Mucosa of descending colon (tissue), 3 donors: ENCODE data around the gene SNRNP40. TPM values are rescaled to one million over a fixed set of nuclear protein-coding genes. Genes with fewer than 3 reads are reported as not detected.

Experiments
- ATAC-seq: fragments of 200-7000 bp; cut with Tn5 transposase; one replicate; pipeline ENCODE4 v1.9.1; 2020; ENCODE audit warnings: mild to moderate bottlenecking, moderate library complexity
- DNase-seq, 3 donors: peaks; one replicate each; pipeline ENCODE4 v3.0.0-alpha.2; 2020
- H3K36me3 ChIP-seq: fragments of 200-600 bp; one replicate; pipeline ENCODE4 v1.8.0; 2021; ENCODE audit warnings: low read depth, mild to moderate bottlenecking
- H3K4me1 ChIP-seq: fragments of 200-600 bp; one replicate; pipeline ENCODE4 v1.8.0; 2021; ENCODE audit warnings: low read depth, mild to moderate bottlenecking
- H3K4me3 ChIP-seq: fragments of 200-600 bp; one replicate; pipeline ENCODE4 v1.8.0; 2021; ENCODE audit warnings: mild to moderate bottlenecking
- H3K9me3 ChIP-seq: fragments of 200-600 bp; one replicate; pipeline ENCODE4 v1.8.0; 2021; ENCODE audit warnings: mild to moderate bottlenecking
- CTCF ChIP-seq: fragments of 200-600 bp; IDR thresholded peaks from one replicate; pipeline ENCODE4 v1.8.0; 2022; ENCODE audit warnings: antibody characterized with exemption, mild to moderate bottlenecking
- intact Hi-C, 2 donors: fragments of 100-400 bp; cut with DNase I in 1 of 2; cut with micrococcal nuclease in 1 of 2; formaldehyde crosslinking; loops; one replicate each; pipeline versions ENCODE4 v1.11.0 to v1.11.1; 2022; cut with DNase I, micrococcal nuclease
- total RNA-seq, 3 donors: library from RNA; stranded (reverse); fragmentation: NEBNext Ultra II Directional in 2 of 3; extraction: Animal tissue kit (Norgen Biotek cat#: 25700) in 2 of 3; gene quantifications; one replicate each; pipeline versions ENCODE4 v1.2.1 to v1.2.4, GENCODE V29; 2021 to 2023
- donor health status: DM: no; HTN: no; CAD: no; lungs with moderate emphysema.
- donor health status: DM: no; HTN: no; CAD: no.
- donor health status: DM: no; HTN: yes; CAD: no.

The SNRNP40 gene
- total RNA-seq, 3 donors from 2014 or later: 22.9 to 33.4 (median 29.5) TPM

GRCh38 chr1:31261916-31262315 lies 34.7 kb downstream of the SNRNP40 start:
- TF ChIP-seq CTCF: no peak
- no peak overlapping the region for H3K4me3 ChIP-seq
- H3K36me3 ChIP-seq: no peaks in the 10 kb centered on the region
- no peak for DNase-seq
- no peak for ATAC-seq
- no peaks in the 10 kb centered on the region for H3K9me3 ChIP-seq
- H3K4me1 ChIP-seq: peaks cover 3% of the 10 kb centered on the region
- intact Hi-C loops: no loop called here

GRCh38 chr1:31259746-31260145 lies 36.8 kb downstream of the SNRNP40 start:
- ATAC-seq (no peak), DNase-seq (no peak)
- Histone ChIP-seq H3K9me3 (no peaks in the 10 kb centered on the region), H3K4me1 (peaks cover 3% of the 10 kb centered on the region), H3K36me3 (no peaks in the 10 kb centered on the region), H3K4me3 (no peak overlapping the region)
- intact Hi-C loops: no loop called here
- TF ChIP-seq CTCF: no peak

- no peaks in the 10 kb centered on the region for H3K9me3 ChIP-seq
- peaks cover 3% of the 10 kb centered on the region for H3K4me1 ChIP-seq
- intact Hi-C loops: no loop called here
- ATAC-seq (no peak), DNase-seq (no peak)
- no peak overlapping the region for H3K4me3 ChIP-seq
- no peaks in the 10 kb centered on the region for H3K36me3 ChIP-seq
- TF ChIP-seq CTCF: no peak
Observed at GRCh38 chr1:31258581-31258980, 38.0 kb downstream of the SNRNP40 start.

- no peak for DNase-seq
- no peaks in the 10 kb centered on the region for H3K36me3 ChIP-seq
- intact Hi-C loops: no loop called here
- H3K9me3 ChIP-seq: no peaks in the 10 kb centered on the region
- no peak overlapping the region for H3K4me3 ChIP-seq
- TF ChIP-seq CTCF: no peak
- H3K4me1 ChIP-seq: no peaks in the 10 kb centered on the region
- ATAC-seq: no peak
Observed at GRCh38 chr1:31257213-31257612, 39.4 kb downstream of the SNRNP40 start.

- DNase-seq (no peak), ATAC-seq (no peak)
- TF ChIP-seq CTCF: no peak
- H3K9me3 ChIP-seq: no peaks in the 10 kb centered on the region
- intact Hi-C loops: no loop called here
- H3K4me1 ChIP-seq: no peaks in the 10 kb centered on the region
- H3K4me3 ChIP-seq: no peak overlapping the region
- H3K36me3 ChIP-seq: no peaks in the 10 kb centered on the region
Observed at GRCh38 chr1:31249854-31250253, 46.7 kb downstream of the SNRNP40 start.

GRCh38 chr1:31248276-31248675 lies 48.3 kb downstream of the SNRNP40 start:
- DNase-seq: no peak
- TF ChIP-seq CTCF: no peak
- no peaks in the 10 kb centered on the region for H3K4me1 ChIP-seq
- no peaks in the 10 kb centered on the region for H3K9me3 ChIP-seq
- ATAC-seq: no peak
- no peak overlapping the region for H3K4me3 ChIP-seq
- intact Hi-C loops: no loop called here
- H3K36me3 ChIP-seq: no peaks in the 10 kb centered on the region
